ENCODE results near the gene KMT5B. TPM values are rescaled to one million over a fixed set of nuclear protein-coding genes. Genes with fewer than 3 reads are reported as not detected.

The KMT5B gene
- total and polyA plus RNA-seq, 2 of the 4 experiments (the other 2 are of a cell fraction): 11.2 to 13.4 TPM

DNA sequence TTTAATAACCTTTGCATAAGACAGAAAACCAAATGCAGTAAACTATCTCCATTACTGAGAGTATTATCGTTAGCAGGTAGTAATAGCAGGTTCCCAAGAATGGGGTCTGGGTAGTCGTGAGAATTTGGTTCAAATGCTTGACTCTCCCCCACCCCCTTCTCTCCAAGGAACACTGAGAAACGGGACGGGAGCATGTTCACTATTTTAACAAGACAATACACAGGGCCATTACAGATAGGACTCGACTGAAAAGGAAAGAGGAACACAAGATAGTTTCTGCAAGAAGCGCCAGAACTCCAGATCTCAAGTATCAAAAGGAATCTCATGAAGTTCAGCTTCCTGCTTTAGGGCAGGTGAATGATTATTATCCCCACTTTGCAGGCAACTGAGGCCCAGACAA lies 27.0 kb downstream of the KMT5B start:
- WGBS, 2 experiments (ENCODE audit: extremely low coverage in 2 of 2, insufficient read length in 1 of 2): no CpG with 5 or more reads among the region's 6 CpGs
- intact Hi-C loops (cut with micrococcal nuclease): no loop called here
- no peak overlapping the region for H2BK20ac ChIP-seq (ENCODE audit: low read depth, low read length)
- no peak overlapping the region for H3K9ac ChIP-seq (ENCODE audit: low read depth, low read length)
- no peak overlapping the region for H3K27ac ChIP-seq (ENCODE audit: insufficient read depth, low read length)
- H3K4me1 ChIP-seq (ENCODE audit: control insufficient read depth, insufficient read depth, low read length): peaks cover 3% of the 10 kb centered on the region
- H4K91ac ChIP-seq (ENCODE audit: insufficient read depth, low read depth, low read length): no peak overlapping the region
- no TSS peak for BruUV-seq (replicated peaks)
- POLR2A ChIA-PET (ENCODE audit: unreplicated experiment): no interaction called here
- H3K4ac ChIP-seq (ENCODE audit: low read depth, low read length): no peak overlapping the region
- H4K8ac ChIP-seq (ENCODE audit: low read depth in 2 of 2, low read length in 2 of 2): no peak overlapping the region
- CTCF ChIA-PET: no interaction called here
- no peak overlapping the region for H3K4me3 ChIP-seq (ENCODE audit: insufficient read depth, low read depth, low read length)
- H2AFZ ChIP-seq (replicated peaks; ENCODE audit: low read length, poor library complexity): no peak overlapping the region
- no peak overlapping the region for H2BK15ac ChIP-seq (ENCODE audit: low read depth, low read length)
- no peaks in the 10 kb centered on the region for H3K9me3 ChIP-seq (ENCODE audit: control insufficient read depth, insufficient read depth, low read length)
- H3K79me1 ChIP-seq (ENCODE audit: low read depth in 1 of 2, low read length in 2 of 2): peaks cover 29 to 47% of the 10 kb centered on the region in 2 experiments
- H2AK9ac ChIP-seq (replicated peaks; ENCODE audit: low read depth, low read length, poor library complexity): no peak overlapping the region
- H3K56ac ChIP-seq (ENCODE audit: extremely low read depth, insufficient read depth, low read length): no peak overlapping the region
- no peak overlapping the region for H3K14ac ChIP-seq (replicated peaks; ENCODE audit: low read depth, low read length)
- H3K18ac ChIP-seq (ENCODE audit: low read depth, low read length): no peak overlapping the region
- no peaks in the 10 kb centered on the region for H3K27me3 ChIP-seq (ENCODE audit: control insufficient read depth, insufficient read depth, low read length)
- H2BK120ac ChIP-seq (ENCODE audit: low read depth, low read length): no peak overlapping the region
- no peak overlapping the region for H3K23ac ChIP-seq (ENCODE audit: low read depth, low read length)
- H3K9me1 ChIP-seq (ENCODE audit: insufficient read depth, low read length): peaks cover 8% of the 10 kb centered on the region; the same call in 1 of the 2 replicates
- in situ Hi-C loops (cut with MboI; ENCODE audit: low sequenced_read_pairs): no loop called here
- H4K5ac ChIP-seq (ENCODE audit: low read depth, low read length): no peak overlapping the region
- H3K36me3 ChIP-seq (ENCODE audit: control insufficient read depth, insufficient read depth, low read length): peaks cover 18% of the 10 kb centered on the region
- TF ChIP-seq BHLHE40 (IDR thresholded peaks at IDR 0.05; ENCODE audit: low read depth, low read length): no peak
- TF ChIP-seq POLR2A (IDR thresholded peaks at IDR 0.05; ENCODE audit: low read depth, low read length): no peak
- DNase-seq (no peak), ATAC-seq (ENCODE audit: low read depth) (no peak)
- H2BK5ac ChIP-seq (ENCODE audit: low read depth, low read length, poor library complexity, severe bottlenecking): no peak overlapping the region
- peaks cover 23% of the 10 kb centered on the region for H4K20me1 ChIP-seq (ENCODE audit: insufficient read depth, low read length)
- no peak overlapping the region for H2AK5ac ChIP-seq (ENCODE audit: low read depth, low read length)
- no peak overlapping the region for H3K4me2 ChIP-seq (ENCODE audit: low read depth, low read length)
- dilution Hi-C loops (cut with HindIII; ENCODE audit: low sequenced_read_pairs, unreplicated experiment): no loop called here

Data from IMR-90 (cell line).